Heart right ventricle (tissue), 16 donors: ENCODE data around the gene BTBD9. TPM values are rescaled to one million over a fixed set of nuclear protein-coding genes. Genes with fewer than 3 reads are reported as not detected.
A peak's percentile ranks its signal among the peaks of the same experiment; 100 is the strongest.

Experiments used
- ATAC-seq, 8 donors: fragments of 200-7000 bp; cut with Tn5 transposase; one replicate each; pipeline ENCODE4 v1.9.1; 2020; ENCODE audit warnings: mild to moderate bottlenecking in 8 of 8, moderate library complexity in 8 of 8, moderate number of reproducible peaks in 1 of 8
- DNase-seq, 2 donors: peaks; one replicate each; pipeline ENCODE4 v3.0.0-alpha.2; 2020
- H3K27ac ChIP-seq, 10 donors: fragments of 200-600 bp; sonication (generic) in 2 of 10; one replicate each; pipeline versions ENCODE4 v1.5.0 to v1.8.0; 2020 to 2022; ENCODE audit warnings: mild to moderate bottlenecking in 3 of 10
- H3K27me3 ChIP-seq, 7 donors: fragments of 200-600 bp; one replicate each; pipeline ENCODE4 v1.8.0; 2021 to 2022; ENCODE audit warnings: mild to moderate bottlenecking in 2 of 7
- H3K36me3 ChIP-seq, 9 donors: fragments of 200-600 bp; sonication (generic) in 1 of 9; one replicate each; pipeline versions ENCODE4 v1.5.0 to v1.8.0; 2020 to 2022; ENCODE audit warnings: mild to moderate bottlenecking in 2 of 9
- H3K4me1 ChIP-seq, 9 donors: fragments of 200-600 bp; sonication (generic) in 1 of 9; one replicate each; pipeline versions ENCODE4 v1.5.0 to v1.8.0; 2020 to 2022; ENCODE audit warnings: mild to moderate bottlenecking in 4 of 9
- H3K4me3 ChIP-seq, 10 donors: fragments of 200-600 bp; sonication (generic) in 2 of 10; one replicate each; pipeline versions ENCODE4 v1.5.0 to v1.8.0; 2020 to 2022; ENCODE audit warnings: mild to moderate bottlenecking in 7 of 10, moderate library complexity in 2 of 10
- H3K9me3 ChIP-seq, 11 donors: fragments of 200-600 bp in 10 of 11; sonication (generic) in 2 of 11; one replicate each; pipeline versions ENCODE4 v1.5.0 to v1.8.0; 2013 to 2022; ENCODE audit warnings: mild to moderate bottlenecking in 2 of 11, control low read depth in 1 of 11, moderate library complexity in 1 of 11
- CTCF ChIP-seq, 9 donors: fragments of 200-600 bp; sonication (generic) in 2 of 9; IDR thresholded peaks; one replicate each; pipeline versions ENCODE4 v1.5.0 to v1.8.0; 2021 to 2022; ENCODE audit warnings: antibody characterized with exemption in 9 of 9, mild to moderate bottlenecking in 5 of 9, moderate library complexity in 1 of 9
- WGBS, 2 donors: extraction: QIAGEN DNeasy Blood & Tissue Kit; methylation state at CpG; one replicate each; pipeline ENCODE4 v1.1.7; 2013; ENCODE audit warnings: inconsistent platforms in 1 of 2; 5-methylcytosine and 5-hydroxymethylcytosine counted together
- intact Hi-C, 10 donors: fragments of 100-400 bp; cut with DNase I; formaldehyde crosslinking; loops; one replicate each; pipeline versions ENCODE4 v1.11.1 to v1.14.2; 2022
- polyA plus RNA-seq, 2 donors: library from polyadenylated mRNA; stranded (reverse); fragments of 200-250 nt; gene quantifications; one replicate each; pipeline ENCODE4 v1.2.3, GENCODE V29; 2013
- total RNA-seq, 10 donors: library from RNA; stranded (reverse); fragmentation: NEBNext Ultra II Directional in 3 of 10; extraction: Animal tissue kit (Norgen Biotek cat#: 25700) in 3 of 10; gene quantifications; one replicate each; pipeline versions ENCODE4 v1.2.1 to v1.2.4, GENCODE V29; 2021 to 2023
- donor health status: Arrhythmogenic right ventricular cardiomyopathy.
- donor health status: ischemic (EF 13 %, LVEDD 7.1; RV severe dilation, severe dysfunction).
- donor health status: healthy with polysubstance abuse.
- donor health status: DM: no; HTN: yes; CAD: no.
- donor health status: DM: no; HTN: no; CAD: no.
- donor health status: ischemic (EF 25% LVEDD 6.9; RV normal size, moderate dysfunction).
- donor health status: ischemic (EF 25% LVEDD 5.7; RV mildly dilated, moderate dysfunction).
- donor health status: healthy.
- donor health status: DM: yes; HTN: yes; CAD: no.
- donor health status: Ischemic cardiomyopathy.
- donor health status: ischemic (EF 35%, LVEDD 5.7; RV mildly dilated, moderate dysfunction).
- donor health status: nonischemic (EF 11% LVEDD 7.7; RV severe dilation, severe dysfunction).
- donor health status: DM: yes; HTN: yes; CAD: no.
- donor health status: PGD.
- donor health status: ischemic (EF 29% LVEDD 5.4; RV normal size, mild dysfunction).
- donor health status: nonischemic (EF 23%, LVEDD 6.1; RV moderate dilation, normal function).

BTBD9 gene
- total and polyA plus RNA-seq, 12 donors = 4.2 to 27.7 (median 18.3) TPM

GRCh38 chr6:38259736-38260135, 380.0 kb downstream of the BTBD9 start:
- WGBS, 2 donors = 72 to 73% methylated on average over 2 of the region's 2 CpGs
- ATAC-seq (no peak), DNase-seq (no peak)
- TF ChIP-seq CTCF (IDR thresholded peaks at IDR 0.05) = no peak
- peaks cover 0 to 4% (median 0%) of the 10 kb centered on the region in 11 donors for H3K9me3 ChIP-seq
- peaks cover 0 to 40% (median 21%) of the 10 kb centered on the region in 9 donors for H3K4me1 ChIP-seq
- H3K27ac ChIP-seq = peak overlapping the region in 1 of 10 donors; percentile 26
- H3K27me3 ChIP-seq = no peaks in the 10 kb centered on the region
- H3K36me3 ChIP-seq = peaks cover 0 to 32% (median 10%) of the 10 kb centered on the region in 9 donors
- intact Hi-C loops = no loop called here
- no peak overlapping the region for H3K4me3 ChIP-seq

DNA sequence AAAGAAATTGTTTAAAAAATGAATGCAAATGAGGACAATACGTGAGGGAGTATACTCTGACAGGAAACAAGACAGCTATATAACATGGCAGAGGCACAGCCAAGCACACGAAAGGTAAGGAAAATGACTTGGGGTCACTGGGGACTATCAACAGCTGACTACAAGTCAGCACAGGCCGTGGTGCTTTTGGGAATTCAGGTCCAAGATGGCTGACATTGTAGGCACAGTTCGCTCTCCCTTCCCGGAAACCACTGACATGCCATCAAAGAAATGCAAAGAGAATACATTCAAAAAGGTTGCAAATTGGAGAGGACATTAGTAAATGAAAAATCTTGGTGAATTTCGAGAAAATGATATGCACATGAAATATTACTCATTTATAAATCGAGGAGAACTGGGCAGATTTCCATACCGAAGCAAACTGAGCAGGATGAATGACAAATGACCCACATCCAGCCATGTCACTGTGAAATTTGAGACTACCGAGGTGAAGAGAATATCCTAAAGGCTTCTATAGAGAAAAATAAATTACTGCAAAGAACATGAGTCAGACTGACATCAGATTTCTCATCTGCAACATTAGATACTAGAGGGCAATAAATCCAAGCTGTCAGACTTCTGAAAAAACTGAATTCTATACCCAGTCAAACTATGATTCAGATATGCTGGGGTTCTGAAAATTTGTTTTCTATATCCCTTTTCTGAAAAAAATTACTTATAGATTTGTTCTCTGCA, 391.1 kb downstream of the BTBD9 start:
- peaks cover 0 to 4% (median 0%) of the 10 kb centered on the region in 9 donors for H3K36me3 ChIP-seq
- no peak for DNase-seq
- TF ChIP-seq CTCF (IDR thresholded peaks at IDR 0.05) = no peak
- no peak overlapping the region for H3K4me3 ChIP-seq
- no peak for ATAC-seq
- 94% methylated on average over 9 of the region's 9 CpGs for WGBS, 2 donors
- H3K4me1 ChIP-seq = peaks cover 0 to 9% (median 0%) of the 10 kb centered on the region in 9 donors
- H3K27ac ChIP-seq = no peak overlapping the region
- intact Hi-C loops = no loop called here
- no peaks in the 10 kb centered on the region for H3K27me3 ChIP-seq
- H3K9me3 ChIP-seq = no peaks in the 10 kb centered on the region

GRCh38 chr6:38245295-38245694, 394.4 kb downstream of the BTBD9 start:
- 89 to 90% methylated on average over 3 of the region's 3 CpGs for WGBS, 2 donors
- DNase-seq = no peak
- Histone ChIP-seq H3K27ac (no peak overlapping the region), H3K27me3 (no peaks in the 10 kb centered on the region), H3K4me3 (no peak overlapping the region), H3K9me3 (no peaks in the 10 kb centered on the region), H3K36me3 (no peaks in the 10 kb centered on the region), H3K4me1 (peaks cover 0 to 11% (median 2%) of the 10 kb centered on the region in 9 donors)
- no peak for ATAC-seq
- no peak for TF ChIP-seq CTCF (IDR thresholded peaks at IDR 0.05)
- intact Hi-C loops = no loop called here

DNA sequence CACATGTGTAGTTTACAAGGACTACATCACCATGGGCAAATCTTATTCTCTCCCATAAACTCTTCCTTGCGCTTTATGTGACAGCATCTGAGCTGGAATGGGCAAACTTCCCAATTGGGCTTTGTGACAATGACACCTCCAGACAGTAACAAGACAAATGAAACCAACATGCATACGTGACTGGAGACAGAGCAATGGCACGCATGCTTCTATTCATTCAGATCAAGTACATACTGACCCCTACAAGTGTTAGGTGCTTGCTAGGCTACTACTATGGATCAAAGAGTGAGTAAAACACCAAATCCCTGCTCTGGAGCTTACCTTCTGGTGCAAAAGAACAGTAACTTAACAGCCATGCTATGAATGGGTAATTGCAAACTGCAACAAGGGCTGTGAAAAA, 394.9 kb downstream of the BTBD9 start:
- Histone ChIP-seq H3K4me3 (no peak overlapping the region), H3K36me3 (no peaks in the 10 kb centered on the region), H3K9me3 (no peaks in the 10 kb centered on the region), H3K4me1 (peaks cover 0 to 15% (median 4%) of the 10 kb centered on the region in 9 donors), H3K27ac (no peak overlapping the region), H3K27me3 (no peaks in the 10 kb centered on the region)
- no peak for DNase-seq
- ATAC-seq = peak in 4 of 8 donors; percentile 30 to 85 (median 52)
- TF ChIP-seq CTCF (IDR thresholded peaks at IDR 0.05) = no peak
- 75 to 78% methylated on average over 3 of the region's 3 CpGs for WGBS, 2 donors
- intact Hi-C loops = no loop called here
